ENCODE results near the gene GBE1.

The GBE1 gene

DNA sequence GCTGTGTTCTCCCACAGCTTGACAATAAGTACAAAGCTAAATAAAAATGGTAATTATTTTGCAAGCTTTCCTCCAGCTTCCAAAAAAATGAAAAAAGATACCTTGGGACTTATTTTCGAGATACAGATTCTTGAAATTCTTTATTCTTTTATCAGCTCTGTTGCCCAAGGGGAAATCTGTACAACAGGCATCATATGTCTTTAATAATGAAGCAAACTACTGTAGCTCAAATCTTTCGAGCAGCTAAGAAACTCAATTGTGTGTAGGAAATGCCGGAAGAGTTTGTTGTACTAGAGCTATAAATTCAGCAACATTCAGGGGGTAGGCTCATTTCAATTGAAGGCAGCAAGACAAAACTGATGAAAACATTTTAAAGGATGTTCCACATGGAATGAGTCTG is 297.7 kb downstream of the GBE1 start:
- no peaks in the 10 kb centered on the region for H3K9me3 ChIP-seq (ENCODE audit: insufficient read depth, low read length)
- H3K9ac ChIP-seq (ENCODE audit: low read length): no peak overlapping the region
- TF ChIP-seq, protein P1, sequence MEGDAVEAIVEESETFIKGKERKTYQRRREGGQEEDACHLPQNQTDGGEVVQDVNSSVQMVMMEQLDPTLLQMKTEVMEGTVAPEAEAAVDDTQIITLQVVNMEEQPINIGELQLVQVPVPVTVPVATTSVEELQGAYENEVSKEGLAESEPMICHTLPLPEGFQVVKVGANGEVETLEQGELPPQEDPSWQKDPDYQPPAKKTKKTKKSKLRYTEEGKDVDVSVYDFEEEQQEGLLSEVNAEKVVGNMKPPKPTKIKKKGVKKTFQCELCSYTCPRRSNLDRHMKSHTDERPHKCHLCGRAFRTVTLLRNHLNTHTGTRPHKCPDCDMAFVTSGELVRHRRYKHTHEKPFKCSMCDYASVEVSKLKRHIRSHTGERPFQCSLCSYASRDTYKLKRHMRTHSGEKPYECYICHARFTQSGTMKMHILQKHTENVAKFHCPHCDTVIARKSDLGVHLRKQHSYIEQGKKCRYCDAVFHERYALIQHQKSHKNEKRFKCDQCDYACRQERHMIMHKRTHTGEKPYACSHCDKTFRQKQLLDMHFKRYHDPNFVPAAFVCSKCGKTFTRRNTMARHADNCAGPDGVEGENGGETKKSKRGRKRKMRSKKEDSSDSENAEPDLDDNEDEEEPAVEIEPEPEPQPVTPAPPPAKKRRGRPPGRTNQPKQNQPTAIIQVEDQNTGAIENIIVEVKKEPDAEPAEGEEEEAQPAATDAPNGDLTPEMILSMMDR (IDR thresholded peaks at IDR 0.05; ENCODE audit: insufficient read depth, low read length, poor library complexity, severe bottlenecking): no peak
- no peak for TF ChIP-seq EZH2phosphoT487 (conservative IDR thresholded peaks at IDR 0.05; ENCODE audit: low read length)
- H3K27ac ChIP-seq (ENCODE audit: low read depth, low read length): no peak overlapping the region
- H3K4me2 ChIP-seq (ENCODE audit: low read depth, low read length, poor library complexity, severe bottlenecking): no peak overlapping the region
- no peaks in the 10 kb centered on the region for H3F3A ChIP-seq (ENCODE audit: insufficient read depth)
- no peaks in the 10 kb centered on the region for H3K36me3 ChIP-seq (ENCODE audit: low read length)
- H4K20me1 ChIP-seq (ENCODE audit: low read depth, low read length): no peaks in the 10 kb centered on the region
- no peaks in the 10 kb centered on the region for H3K27me3 ChIP-seq (ENCODE audit: low read length)
- H2AFZ ChIP-seq (ENCODE audit: low read depth, low read length, severe bottlenecking): no peak overlapping the region
- H3K4me3 ChIP-seq (ENCODE audit: insufficient read depth, low read length, poor library complexity, severe bottlenecking): no peak overlapping the region
- H3K9me2 ChIP-seq (replicated peaks; ENCODE audit: insufficient read depth, low read length): no peaks in the 10 kb centered on the region
- no peaks in the 10 kb centered on the region for H3K79me2 ChIP-seq (ENCODE audit: insufficient read depth, low read length)

DNA sequence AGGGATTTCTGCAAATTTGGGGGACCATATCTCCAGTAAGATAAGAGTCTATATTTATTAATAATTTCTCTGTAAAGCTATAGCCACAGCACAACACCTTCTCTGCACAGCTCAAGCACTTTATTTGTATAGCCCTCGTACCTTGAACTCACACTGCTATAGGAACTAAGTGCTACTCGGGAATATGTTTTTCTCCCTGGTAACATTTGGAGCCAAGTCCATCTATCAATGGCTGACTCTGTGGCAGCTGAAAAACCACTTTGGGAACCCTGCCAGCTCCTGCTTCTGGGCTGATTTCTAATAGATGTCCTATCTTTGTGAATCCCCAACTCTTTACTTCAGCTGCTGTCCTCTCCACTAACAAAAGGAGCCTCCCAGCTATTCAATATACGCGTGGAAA is 298.5 kb downstream of the GBE1 start:
- Histone ChIP-seq H3K9me3 (ENCODE audit: insufficient read depth, low read length) (no peaks in the 10 kb centered on the region), H3K9me2 (replicated peaks; ENCODE audit: insufficient read depth, low read length) (no peaks in the 10 kb centered on the region), H3K4me2 (ENCODE audit: low read depth, low read length, poor library complexity, severe bottlenecking) (no peak overlapping the region), H2AFZ (ENCODE audit: low read depth, low read length, severe bottlenecking) (no peak overlapping the region), H3K36me3 (ENCODE audit: low read length) (no peaks in the 10 kb centered on the region), H4K20me1 (ENCODE audit: low read depth, low read length) (no peaks in the 10 kb centered on the region), H3K9ac (ENCODE audit: low read length) (no peak overlapping the region), H3F3A (ENCODE audit: insufficient read depth) (no peaks in the 10 kb centered on the region), H3K27me3 (ENCODE audit: low read length) (no peaks in the 10 kb centered on the region), H3K4me3 (ENCODE audit: insufficient read depth, low read length, poor library complexity, severe bottlenecking) (no peak overlapping the region), H3K79me2 (ENCODE audit: insufficient read depth, low read length) (no peaks in the 10 kb centered on the region), H3K27ac (ENCODE audit: low read depth, low read length) (no peak overlapping the region)
- TF ChIP-seq, protein P1 (IDR thresholded peaks at IDR 0.05; ENCODE audit: insufficient read depth, low read length, poor library complexity, severe bottlenecking): no peak
- no peak for TF ChIP-seq EZH2phosphoT487 (conservative IDR thresholded peaks at IDR 0.05; ENCODE audit: low read length)

DNA sequence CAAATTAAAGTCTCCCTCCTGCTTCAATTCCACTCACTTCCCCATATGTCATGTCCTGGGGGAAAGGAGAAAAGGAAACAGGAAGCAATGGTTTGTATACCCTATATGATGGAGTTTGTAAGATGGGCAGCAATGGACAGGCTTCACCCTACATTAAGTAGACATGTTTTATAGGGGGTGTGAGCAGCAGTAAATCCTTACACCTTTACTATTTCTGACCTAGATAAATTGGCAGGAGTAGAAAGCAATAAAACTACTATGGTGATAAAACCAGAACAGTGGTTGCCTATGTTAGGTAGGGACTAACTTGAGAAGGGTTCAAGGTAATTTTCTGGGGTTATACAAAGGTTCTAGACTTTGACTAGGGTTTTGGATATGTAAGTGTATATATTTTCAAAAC is 301.7 kb downstream of the GBE1 start:
- no peaks in the 10 kb centered on the region for H3K9me2 ChIP-seq (replicated peaks; ENCODE audit: insufficient read depth, low read length)
- H3K27me3 ChIP-seq (ENCODE audit: low read length): no peaks in the 10 kb centered on the region
- H3K27ac ChIP-seq (ENCODE audit: low read depth, low read length): no peak overlapping the region
- no peaks in the 10 kb centered on the region for H3K9me3 ChIP-seq (ENCODE audit: insufficient read depth, low read length)
- no peaks in the 10 kb centered on the region for H3F3A ChIP-seq (ENCODE audit: insufficient read depth)
- H3K4me3 ChIP-seq (ENCODE audit: insufficient read depth, low read length, poor library complexity, severe bottlenecking): no peak overlapping the region
- no peaks in the 10 kb centered on the region for H4K20me1 ChIP-seq (ENCODE audit: low read depth, low read length)
- TF ChIP-seq, protein P1 (IDR thresholded peaks at IDR 0.05; ENCODE audit: insufficient read depth, low read length, poor library complexity, severe bottlenecking): no peak
- TF ChIP-seq EZH2phosphoT487 (conservative IDR thresholded peaks at IDR 0.05; ENCODE audit: low read length): no peak
- no peaks in the 10 kb centered on the region for H3K79me2 ChIP-seq (ENCODE audit: insufficient read depth, low read length)
- no peaks in the 10 kb centered on the region for H3K36me3 ChIP-seq (ENCODE audit: low read length)
- no peak overlapping the region for H2AFZ ChIP-seq (ENCODE audit: low read depth, low read length, severe bottlenecking)
- no peak overlapping the region for H3K9ac ChIP-seq (ENCODE audit: low read length)
- H3K4me2 ChIP-seq (ENCODE audit: low read depth, low read length, poor library complexity, severe bottlenecking): no peak overlapping the region

Data from SU-DHL-6 (cell line).